Liver (tissue), 9 donors: Measurements from ENCODE around the gene DAAM1. TPM values are rescaled to one million over a fixed set of nuclear protein-coding genes. Genes with fewer than 3 reads are reported as not detected.

Experiments used
- DNase-seq: peaks from one replicate; pipeline ENCODE4 v3.0.0-alpha.2; 2017; ENCODE audit warnings: low spot score
- H3K27ac ChIP-seq, 2 donors: one replicate each; pipeline ENCODE4 v1.7.0; 2013; ENCODE audit warnings: inconsistent platforms in 2 of 2, low read length in 2 of 2, control low read depth in 1 of 2, low read depth in 1 of 2, mild to moderate bottlenecking in 1 of 2
- H3K27me3 ChIP-seq, 4 donors: one replicate each; pipeline versions ENCODE4 v1.6.1 to v1.7.0; 2013; ENCODE audit warnings: low read length in 3 of 4, inconsistent platforms in 1 of 4, mild to moderate bottlenecking in 1 of 4, moderate library complexity in 1 of 4; ENCODE audit not compliant: control insufficient read depth in 4 of 4, insufficient read depth in 4 of 4
- H3K36me3 ChIP-seq, 4 donors: one replicate each; pipeline versions ENCODE4 v1.6.1 to v1.7.0; 2013; ENCODE audit warnings: low read length in 3 of 4, mild to moderate bottlenecking in 3 of 4, low read depth in 1 of 4, moderate library complexity in 1 of 4; ENCODE audit not compliant: control insufficient read depth in 4 of 4, insufficient read depth in 3 of 4
- H3K4me1 ChIP-seq, 4 donors: one replicate each; pipeline versions ENCODE4 v1.6.1 to v1.7.0; 2013; ENCODE audit warnings: low read length in 3 of 4, mild to moderate bottlenecking in 3 of 4, moderate library complexity in 1 of 4; ENCODE audit not compliant: control insufficient read depth in 4 of 4, insufficient read depth in 4 of 4
- H3K4me3 ChIP-seq, 3 donors: one replicate each; pipeline versions ENCODE4 v1.6.1 to v1.7.0; 2013; ENCODE audit warnings: low read length in 3 of 3, control low read depth in 1 of 3, low read depth in 1 of 3, mild to moderate bottlenecking in 1 of 3
- H3K9ac ChIP-seq, 2 donors: one replicate each; pipeline ENCODE4 v1.7.0; 2013; ENCODE audit warnings: low read length in 2 of 2, mild to moderate bottlenecking in 2 of 2, moderate library complexity in 2 of 2, control low read depth in 1 of 2, low read depth in 1 of 2
- H3K9me3 ChIP-seq, 4 donors: one replicate each; pipeline versions ENCODE4 v1.6.1 to v1.7.0; 2013; ENCODE audit warnings: low read length in 3 of 4; ENCODE audit not compliant: control insufficient read depth in 4 of 4
- CTCF ChIP-seq: fragments of 150-350 bp; IDR thresholded peaks from 2 replicates; pipeline ENCODE4 v1.5.1; 2017; ENCODE audit warnings: improper control_type of control experiment, low read depth, low read length; ENCODE audit not compliant: missing input control
- EGR1 ChIP-seq, 2 donors: IDR thresholded peaks; 2 replicates each; pipeline ENCODE4 v1.6.1; 2016 to 2018; ENCODE audit warnings: antibody characterized with exemption in 2 of 2, low read depth in 2 of 2
- FOXA1 ChIP-seq: IDR thresholded peaks from 2 replicates; pipeline ENCODE4 v1.6.1; 2016; ENCODE audit warnings: antibody characterized with exemption
- FOXA2 ChIP-seq: IDR thresholded peaks from 2 replicates; pipeline ENCODE4 v1.6.1; 2016; ENCODE audit warnings: antibody characterized with exemption
- GABPA ChIP-seq, 2 donors: IDR thresholded peaks in 1 of 2; conservative IDR thresholded peaks in 1 of 2; 2 replicates each; pipeline ENCODE4 v1.6.1; 2016; ENCODE audit warnings: antibody characterized with exemption in 2 of 2, mild to moderate bottlenecking in 1 of 2, moderate library complexity in 1 of 2
- HNF4A ChIP-seq, 2 donors: conservative IDR thresholded peaks; 2 replicates each; pipeline ENCODE4 v1.6.1; 2016; ENCODE audit warnings: antibody characterized with exemption in 2 of 2, mild to moderate bottlenecking in 2 of 2
- HNF4G ChIP-seq: IDR thresholded peaks from 2 replicates; pipeline ENCODE4 v1.6.1; 2016; ENCODE audit warnings: antibody characterized with exemption
- JUND ChIP-seq, 2 donors: IDR thresholded peaks; 2 replicates each; pipeline ENCODE4 v1.6.1; 2016; ENCODE audit warnings: antibody characterized with exemption in 2 of 2
- NR2F2 ChIP-seq: IDR thresholded peaks from 2 replicates; pipeline ENCODE4 v1.6.1; 2016; ENCODE audit warnings: antibody characterized with exemption
- REST ChIP-seq: IDR thresholded peaks from 2 replicates; pipeline ENCODE4 v1.6.1; 2016; ENCODE audit warnings: antibody characterized with exemption, mild to moderate bottlenecking
- RXRA ChIP-seq, 2 donors: IDR thresholded peaks; 2 replicates each; pipeline ENCODE4 v1.6.1; 2017 to 2018; ENCODE audit warnings: antibody characterized with exemption in 2 of 2, mild to moderate bottlenecking in 1 of 2
- SP1 ChIP-seq: IDR thresholded peaks from 2 replicates; pipeline ENCODE4 v1.6.1; 2018; ENCODE audit warnings: antibody characterized with exemption, mild to moderate bottlenecking
- TAF1 ChIP-seq: conservative IDR thresholded peaks from 2 replicates; pipeline ENCODE4 v1.6.1; 2016; ENCODE audit warnings: antibody characterized with exemption, mild to moderate bottlenecking
- polyA plus RNA-seq, 2 donors: library from polyadenylated mRNA; stranded (reverse) in 1 of 2; unstranded in 1 of 2; fragments of 200-250 nt in 1 of 2; fragments of >200 nt in 1 of 2; fragmentation: Nextera tagmentation in 1 of 2; extraction: Ambion mirVana in 1 of 2; gene quantifications; one replicate each; pipeline versions ENCODE4 v1.2.1 to v1.2.3, GENCODE V29; 2013 to 2015
- total RNA-seq, 2 donors: library from RNA; depleted of rRNA; stranded (reverse); fragments of >200 nt; gene quantifications; one replicate each; pipeline ENCODE4 v1.2.3, GENCODE V29; 2014
- TF ChIP-seq, protein P1 (sequence below): IDR thresholded peaks from 2 replicates; pipeline ENCODE4 v1.6.1; 2016; ENCODE audit warnings: antibody characterized with exemption
- TF ChIP-seq, protein P2 (sequence below): IDR thresholded peaks from 2 replicates; pipeline ENCODE4 v1.6.1; 2016; ENCODE audit warnings: antibody characterized with exemption
- TF ChIP-seq, protein P3 (sequence below): IDR thresholded peaks from 2 replicates; pipeline ENCODE4 v1.6.1; 2016; ENCODE audit warnings: antibody characterized with exemption
- donor health status: healthy.
- donor health status: healthy.
- donor health status: healthy.
- donor health status: healthy.
- donor health status: healthy.

The DAAM1 gene
- total and polyA plus RNA-seq, 4 donors, result 9.5 to 28.4 (median 18.5) TPM

DNA sequence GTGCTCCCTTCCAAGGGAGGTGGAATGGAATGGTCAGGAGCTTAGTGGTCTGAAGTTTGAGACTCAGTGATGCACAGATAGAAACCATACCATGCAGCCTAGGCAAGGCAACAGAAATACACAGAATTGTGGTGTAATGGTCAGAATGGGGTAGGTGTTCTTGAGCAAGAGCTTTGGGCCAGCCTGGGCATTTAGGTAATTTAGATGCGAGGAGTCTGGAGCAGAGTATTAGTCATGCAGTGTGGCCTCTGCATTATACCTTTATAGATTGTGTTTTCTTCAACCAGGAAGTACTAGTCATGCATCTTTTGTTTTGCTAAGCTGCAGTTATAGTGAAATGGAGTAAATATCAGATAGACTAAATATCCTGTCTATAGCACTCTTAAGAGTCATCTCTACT lies 118.3 kb downstream of the DAAM1 start (continued):
- TF ChIP-seq CTCF (no peak), JUND (IDR thresholded peaks at IDR 0.05) (no peak)

DNA sequence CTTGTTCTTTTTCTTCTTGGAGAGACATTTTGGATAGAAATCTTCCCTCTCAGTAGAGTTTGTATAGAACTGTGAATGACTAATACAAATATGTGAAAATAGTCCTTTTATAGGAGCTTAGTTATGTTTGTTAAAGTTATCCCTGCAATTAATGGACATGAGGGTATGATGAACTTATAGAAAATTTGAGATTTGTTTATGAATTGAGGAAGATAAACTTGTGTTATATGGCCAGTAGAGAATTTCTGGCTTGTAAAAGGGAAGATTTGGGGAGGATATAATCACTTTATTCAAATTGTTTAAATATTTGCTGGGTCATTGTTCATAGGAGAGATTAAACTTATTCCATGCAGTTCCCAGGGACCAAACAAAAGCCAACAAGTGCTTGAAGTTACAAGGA lies 119.6 kb downstream of the DAAM1 start:
- H3K9me3 ChIP-seq, result no peaks in the 10 kb centered on the region
- no peak overlapping the region for H3K27ac ChIP-seq
- DNase-seq, result no peak

More for the DNA sequence above, 119.6 kb downstream of the DAAM1 start:
- Histone ChIP-seq H3K9ac (no peak overlapping the region), H3K4me3 (no peak overlapping the region), H3K4me1 (peaks cover 7 to 13% (median 11%) of the 10 kb centered on the region in 4 donors), H3K27me3 (no peaks in the 10 kb centered on the region), H3K36me3 (peaks cover 0 to 2% (median 0%) of the 10 kb centered on the region in 4 donors)
- no peak for TF ChIP-seq TAF1
- no peak for TF ChIP-seq GABPA (IDR thresholded peaks at IDR 0.05 in 1 of 2, conservative IDR thresholded peaks at IDR 0.05 in 1 of 2)
- no peak for TF ChIP-seq SP1
- no peak for TF ChIP-seq REST
- TF ChIP-seq CTCF, result no peak
- no peak for TF ChIP-seq FOXA2
- no peak for TF ChIP-seq JUND (IDR thresholded peaks at IDR 0.05)
- TF ChIP-seq, protein P1, sequence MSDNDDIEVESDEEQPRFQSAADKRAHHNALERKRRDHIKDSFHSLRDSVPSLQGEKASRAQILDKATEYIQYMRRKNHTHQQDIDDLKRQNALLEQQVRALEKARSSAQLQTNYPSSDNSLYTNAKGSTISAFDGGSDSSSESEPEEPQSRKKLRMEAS, result no peak
- TF ChIP-seq HNF4A (conservative IDR thresholded peaks at IDR 0.05), result no peak
- no peak for TF ChIP-seq RXRA (IDR thresholded peaks at IDR 0.05)
- TF ChIP-seq, protein P2, sequence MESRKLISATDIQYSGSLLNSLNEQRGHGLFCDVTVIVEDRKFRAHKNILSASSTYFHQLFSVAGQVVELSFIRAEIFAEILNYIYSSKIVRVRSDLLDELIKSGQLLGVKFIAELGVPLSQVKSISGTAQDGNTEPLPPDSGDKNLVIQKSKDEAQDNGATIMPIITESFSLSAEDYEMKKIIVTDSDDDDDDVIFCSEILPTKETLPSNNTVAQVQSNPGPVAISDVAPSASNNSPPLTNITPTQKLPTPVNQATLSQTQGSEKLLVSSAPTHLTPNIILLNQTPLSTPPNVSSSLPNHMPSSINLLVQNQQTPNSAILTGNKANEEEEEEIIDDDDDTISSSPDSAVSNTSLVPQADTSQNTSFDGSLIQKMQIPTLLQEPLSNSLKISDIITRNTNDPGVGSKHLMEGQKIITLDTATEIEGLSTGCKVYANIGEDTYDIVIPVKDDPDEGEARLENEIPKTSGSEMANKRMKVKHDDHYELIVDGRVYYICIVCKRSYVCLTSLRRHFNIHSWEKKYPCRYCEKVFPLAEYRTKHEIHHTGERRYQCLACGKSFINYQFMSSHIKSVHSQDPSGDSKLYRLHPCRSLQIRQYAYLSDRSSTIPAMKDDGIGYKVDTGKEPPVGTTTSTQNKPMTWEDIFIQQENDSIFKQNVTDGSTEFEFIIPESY, result no peak
- TF ChIP-seq, protein P3, sequence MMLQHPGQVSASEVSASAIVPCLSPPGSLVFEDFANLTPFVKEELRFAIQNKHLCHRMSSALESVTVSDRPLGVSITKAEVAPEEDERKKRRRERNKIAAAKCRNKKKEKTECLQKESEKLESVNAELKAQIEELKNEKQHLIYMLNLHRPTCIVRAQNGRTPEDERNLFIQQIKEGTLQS, result no peak
- no peak for TF ChIP-seq FOXA1
- TF ChIP-seq HNF4G, result no peak
- no peak for TF ChIP-seq NR2F2
- TF ChIP-seq EGR1 (IDR thresholded peaks at IDR 0.05; ENCODE audit: low read depth in 2 of 2), result no peak
